ENCODE results near the gene STAU1.
"Not testable (repeated sequence)": the region's sequence is repeated elsewhere in the genome, so short reads cannot be mapped to it uniquely, and the experiment has no call there.

The STAU1 gene

GRCh38 chr20:49219091-49219923 is 31.2 kb upstream of the STAU1 start, which contains the start of gene DDX27:
Gene DDX27, plus strand, starts transcription at chr20:49219416. Its CDS starts 33 bp downstream, at chr20:49219449.
- peak; percentile 93 for DNase-seq (ENCODE audit: low read depth)
- no peak for TF ChIP-seq CTCF (IDR thresholded peaks at IDR 0.05; ENCODE audit: control insufficient read depth, insufficient read depth, low read depth, low read length, missing control alignments)
- H3K4me3 ChIP-seq (ENCODE audit: control insufficient read depth, low read depth, low read length), result peak within 1 kb of the TSS; percentile 82

GRCh38 chr20:49218739-49219090 is 30.6 kb upstream of the STAU1 start:
- DNase-seq (ENCODE audit: low read depth); H3K4me3 ChIP-seq (ENCODE audit: control insufficient read depth, low read depth, low read length): not testable (repeated sequence)

- peak; percentile 59 for DNase-seq (ENCODE audit: low read depth)
- TF ChIP-seq CTCF (IDR thresholded peaks at IDR 0.05; ENCODE audit: control insufficient read depth, insufficient read depth, low read depth, low read length, missing control alignments), result peak; percentile 93
- H3K4me3 ChIP-seq (ENCODE audit: control insufficient read depth, low read depth, low read length), result no peak overlapping the region
Observed at GRCh38 chr20:49216991-49217578, 29.0 kb upstream of the STAU1 start.

- no peak for TF ChIP-seq CTCF (IDR thresholded peaks at IDR 0.05; ENCODE audit: control insufficient read depth, insufficient read depth, low read depth, low read length, missing control alignments)
- DNase-seq (ENCODE audit: low read depth), result no peak
- H3K4me3 ChIP-seq (ENCODE audit: control insufficient read depth, low read depth, low read length), result no peak overlapping the region
Observed at GRCh38 chr20:49215232-49215631, 27.1 kb upstream of the STAU1 start.

GRCh38 chr20:49214571-49214970 is 26.4 kb upstream of the STAU1 start:
- H3K4me3 ChIP-seq (ENCODE audit: control insufficient read depth, low read depth, low read length), result no peak overlapping the region
- no peak for TF ChIP-seq CTCF (IDR thresholded peaks at IDR 0.05; ENCODE audit: control insufficient read depth, insufficient read depth, low read depth, low read length, missing control alignments)
- DNase-seq (ENCODE audit: low read depth), result no peak

- no peak overlapping the region for H3K4me3 ChIP-seq (ENCODE audit: control insufficient read depth, low read depth, low read length)
- no peak for TF ChIP-seq CTCF (IDR thresholded peaks at IDR 0.05; ENCODE audit: control insufficient read depth, insufficient read depth, low read depth, low read length, missing control alignments)
- DNase-seq (ENCODE audit: low read depth), result no peak
Observed at GRCh38 chr20:49210757-49211110, 22.6 kb upstream of the STAU1 start.

- DNase-seq (ENCODE audit: low read depth), result no peak
- TF ChIP-seq CTCF (IDR thresholded peaks at IDR 0.05; ENCODE audit: control insufficient read depth, insufficient read depth, low read depth, low read length, missing control alignments), result no peak
- no peak overlapping the region for H3K4me3 ChIP-seq (ENCODE audit: control insufficient read depth, low read depth, low read length)
Observed at GRCh38 chr20:49210101-49210756, 22.1 kb upstream of the STAU1 start.
